GM12878 (cell line): ENCODE measurements around the gene OSBPL3.

Experiments used
- BHLHE40 ChIP-seq, 2 experiments: fragments of 450-650 bp in 1 of 2; IDR thresholded peaks; 2 replicates each; pipeline ENCODE4 v1.6.1; 2011 to 2017; ENCODE audit warnings: low read depth in 2 of 2, borderline replicate concordance in 1 of 2, improper control_type of control experiment in 1 of 2, low read length in 1 of 2, mild to moderate bottlenecking in 1 of 2
- CBX3 ChIP-seq: fragments of 200-600 bp; sonication (generic); IDR thresholded peaks from 2 replicates; pipeline ENCODE4 v1.6.1; 2016; ENCODE audit warnings: low read depth, borderline replicate concordance
- CEBPB ChIP-seq, 2 experiments: fragments of 150-350 bp in 1 of 2; IDR thresholded peaks; 2 replicates each; pipeline ENCODE4 v1.6.1; 2012 to 2014; ENCODE audit warnings: low read depth in 2 of 2, low read length in 2 of 2, borderline replicate concordance in 1 of 2, inconsistent platforms in 1 of 2
- CTCF ChIP-seq, 3 experiments: IDR thresholded peaks in 2 of 3; conservative IDR thresholded peaks in 1 of 3; 2 replicates each; pipeline ENCODE4 v1.5.1; 2011; ENCODE audit warnings: low read depth in 3 of 3, low read length in 3 of 3, mild to moderate bottlenecking in 3 of 3, control low read depth in 2 of 3, moderate library complexity in 2 of 3, inconsistent platforms in 1 of 3, mixed read lengths in 1 of 3; ENCODE audit not compliant: control insufficient read depth in 2 of 3, insufficient read depth in 1 of 3; ENCODE audit errors: extremely low read depth in 1 of 3
- EP300 ChIP-seq, 2 experiments: fragments of 150-350 bp in 1 of 2; IDR thresholded peaks; 2 replicates each; pipeline ENCODE4 v1.6.1; 2011 to 2012; ENCODE audit warnings: low read depth in 2 of 2, low read length in 2 of 2, borderline replicate concordance in 1 of 2, improper control_type of control experiment in 1 of 2, inconsistent platforms in 1 of 2; ENCODE audit not compliant: control insufficient read depth in 1 of 2
- NR2C1 ChIP-seq: fragments of 450-650 bp; IDR thresholded peaks from 2 replicates; pipeline ENCODE4 v1.6.1; 2017; ENCODE audit warnings: antibody characterized with exemption, mild to moderate bottlenecking, moderate library complexity
- POLR2A ChIP-seq: IDR thresholded peaks from 2 replicates; pipeline ENCODE4 v1.6.1; 2011; ENCODE audit warnings: low read depth, mild to moderate bottlenecking, low read length
- SIX5 ChIP-seq: IDR thresholded peaks from 2 replicates; pipeline ENCODE4 v1.6.1; 2011; ENCODE audit warnings: mild to moderate bottlenecking, low read depth, low read length, moderate library complexity; ENCODE audit not compliant: severe bottlenecking
- TAF1 ChIP-seq: IDR thresholded peaks from 2 replicates; pipeline ENCODE4 v1.6.1; 2011; ENCODE audit warnings: mild to moderate bottlenecking, low read depth, low read length, borderline replicate concordance

DNA sequence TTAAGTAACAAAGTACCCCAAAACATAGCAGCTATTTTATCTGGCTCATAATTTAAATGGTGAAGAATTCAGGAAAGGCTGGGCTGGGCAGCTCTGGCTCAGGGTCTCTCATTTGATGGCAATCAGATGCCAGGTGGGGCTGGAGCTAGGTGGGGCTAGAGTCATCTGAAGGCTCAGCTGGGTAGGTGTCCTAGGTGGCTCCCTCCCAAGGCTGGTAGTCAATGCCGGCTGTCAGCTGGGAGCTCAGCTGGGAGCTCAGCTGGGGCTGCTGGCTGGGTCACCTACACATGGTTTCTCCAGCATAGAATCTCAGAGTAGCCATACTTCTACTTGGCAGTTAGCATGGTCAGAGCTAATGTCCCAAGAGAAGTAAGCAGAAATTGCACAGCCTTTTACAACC, 34.1 kb downstream of the OSBPL3 start:
- TF ChIP-seq CEBPB (IDR thresholded peaks at IDR 0.05; ENCODE audit: borderline replicate concordance in 1 of 2, low read depth in 2 of 2, low read length in 2 of 2) (no peak), CTCF (IDR thresholded peaks at IDR 0.05 in 2 of 3, conservative IDR thresholded peaks at IDR 0.05 in 1 of 3; ENCODE audit: control insufficient read depth in 2 of 3, extremely low read depth in 1 of 3, insufficient read depth in 1 of 3, low read depth in 3 of 3, low read length in 3 of 3) (0 out of 6 replicates have a peak, but pooled peaks of 1 of the 3 experiments have one; percentile 5), NR2C1 (no peak), POLR2A (no peak), EP300 (IDR thresholded peaks at IDR 0.05; ENCODE audit: borderline replicate concordance in 1 of 2, control insufficient read depth in 1 of 2, low read depth in 2 of 2, low read length in 2 of 2) (no peak), TAF1 (no peak), BHLHE40 (IDR thresholded peaks at IDR 0.05; ENCODE audit: borderline replicate concordance in 1 of 2, low read depth in 2 of 2, low read length in 1 of 2) (no peak), SIX5 (no peak), CBX3 (no peak)
